ENCODE data around the gene LRG1.

GRCh38 chr19:4559569-4559968 lies 19.7 kb upstream of the LRG1 start, which contains the start of gene SEMA6B:
- TF ChIP-seq, protein P1, sequence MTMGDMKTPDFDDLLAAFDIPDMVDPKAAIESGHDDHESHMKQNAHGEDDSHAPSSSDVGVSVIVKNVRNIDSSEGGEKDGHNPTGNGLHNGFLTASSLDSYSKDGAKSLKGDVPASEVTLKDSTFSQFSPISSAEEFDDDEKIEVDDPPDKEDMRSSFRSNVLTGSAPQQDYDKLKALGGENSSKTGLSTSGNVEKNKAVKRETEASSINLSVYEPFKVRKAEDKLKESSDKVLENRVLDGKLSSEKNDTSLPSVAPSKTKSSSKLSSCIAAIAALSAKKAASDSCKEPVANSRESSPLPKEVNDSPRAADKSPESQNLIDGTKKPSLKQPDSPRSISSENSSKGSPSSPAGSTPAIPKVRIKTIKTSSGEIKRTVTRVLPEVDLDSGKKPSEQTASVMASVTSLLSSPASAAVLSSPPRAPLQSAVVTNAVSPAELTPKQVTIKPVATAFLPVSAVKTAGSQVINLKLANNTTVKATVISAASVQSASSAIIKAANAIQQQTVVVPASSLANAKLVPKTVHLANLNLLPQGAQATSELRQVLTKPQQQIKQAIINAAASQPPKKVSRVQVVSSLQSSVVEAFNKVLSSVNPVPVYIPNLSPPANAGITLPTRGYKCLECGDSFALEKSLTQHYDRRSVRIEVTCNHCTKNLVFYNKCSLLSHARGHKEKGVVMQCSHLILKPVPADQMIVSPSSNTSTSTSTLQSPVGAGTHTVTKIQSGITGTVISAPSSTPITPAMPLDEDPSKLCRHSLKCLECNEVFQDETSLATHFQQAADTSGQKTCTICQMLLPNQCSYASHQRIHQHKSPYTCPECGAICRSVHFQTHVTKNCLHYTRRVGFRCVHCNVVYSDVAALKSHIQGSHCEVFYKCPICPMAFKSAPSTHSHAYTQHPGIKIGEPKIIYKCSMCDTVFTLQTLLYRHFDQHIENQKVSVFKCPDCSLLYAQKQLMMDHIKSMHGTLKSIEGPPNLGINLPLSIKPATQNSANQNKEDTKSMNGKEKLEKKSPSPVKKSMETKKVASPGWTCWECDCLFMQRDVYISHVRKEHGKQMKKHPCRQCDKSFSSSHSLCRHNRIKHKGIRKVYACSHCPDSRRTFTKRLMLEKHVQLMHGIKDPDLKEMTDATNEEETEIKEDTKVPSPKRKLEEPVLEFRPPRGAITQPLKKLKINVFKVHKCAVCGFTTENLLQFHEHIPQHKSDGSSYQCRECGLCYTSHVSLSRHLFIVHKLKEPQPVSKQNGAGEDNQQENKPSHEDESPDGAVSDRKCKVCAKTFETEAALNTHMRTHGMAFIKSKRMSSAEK (CRISPR knock-in tag; IDR thresholded peaks at IDR 0.05; ENCODE audit: borderline replicate concordance) = no peak
- TF ChIP-seq, protein P2, sequence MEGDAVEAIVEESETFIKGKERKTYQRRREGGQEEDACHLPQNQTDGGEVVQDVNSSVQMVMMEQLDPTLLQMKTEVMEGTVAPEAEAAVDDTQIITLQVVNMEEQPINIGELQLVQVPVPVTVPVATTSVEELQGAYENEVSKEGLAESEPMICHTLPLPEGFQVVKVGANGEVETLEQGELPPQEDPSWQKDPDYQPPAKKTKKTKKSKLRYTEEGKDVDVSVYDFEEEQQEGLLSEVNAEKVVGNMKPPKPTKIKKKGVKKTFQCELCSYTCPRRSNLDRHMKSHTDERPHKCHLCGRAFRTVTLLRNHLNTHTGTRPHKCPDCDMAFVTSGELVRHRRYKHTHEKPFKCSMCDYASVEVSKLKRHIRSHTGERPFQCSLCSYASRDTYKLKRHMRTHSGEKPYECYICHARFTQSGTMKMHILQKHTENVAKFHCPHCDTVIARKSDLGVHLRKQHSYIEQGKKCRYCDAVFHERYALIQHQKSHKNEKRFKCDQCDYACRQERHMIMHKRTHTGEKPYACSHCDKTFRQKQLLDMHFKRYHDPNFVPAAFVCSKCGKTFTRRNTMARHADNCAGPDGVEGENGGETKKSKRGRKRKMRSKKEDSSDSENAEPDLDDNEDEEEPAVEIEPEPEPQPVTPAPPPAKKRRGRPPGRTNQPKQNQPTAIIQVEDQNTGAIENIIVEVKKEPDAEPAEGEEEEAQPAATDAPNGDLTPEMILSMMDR (IDR thresholded peaks at IDR 0.05) = no peak
- TF ChIP-seq NFE2L1 (CRISPR knock-in tag; IDR thresholded peaks at IDR 0.05) = no peak
- TF ChIP-seq MXD4 (CRISPR knock-in tag; IDR thresholded peaks at IDR 0.05; ENCODE audit: borderline replicate concordance) = no peak
- TF ChIP-seq TEAD1 (CRISPR knock-in tag; IDR thresholded peaks at IDR 0.05) = no peak
- no peak for TF ChIP-seq TP53 (CRISPR knock-in tag; IDR thresholded peaks at IDR 0.05)
- TF ChIP-seq FOXP1 (CRISPR knock-in tag; IDR thresholded peaks at IDR 0.05; ENCODE audit: borderline replicate concordance) = no peak
- TF ChIP-seq E2F1 (CRISPR knock-in tag; IDR thresholded peaks at IDR 0.05) = no peak

Measured in WTC11 (cell line).